Measurements from ENCODE around the gene ASIC3. TPM values are rescaled to one million over a fixed set of nuclear protein-coding genes. Genes with fewer than 3 reads are reported as not detected.

ASIC3 gene
- total and polyA plus RNA-seq, 2 experiments from 2014 or later: 0.26 to 1.1 TPM

DNA sequence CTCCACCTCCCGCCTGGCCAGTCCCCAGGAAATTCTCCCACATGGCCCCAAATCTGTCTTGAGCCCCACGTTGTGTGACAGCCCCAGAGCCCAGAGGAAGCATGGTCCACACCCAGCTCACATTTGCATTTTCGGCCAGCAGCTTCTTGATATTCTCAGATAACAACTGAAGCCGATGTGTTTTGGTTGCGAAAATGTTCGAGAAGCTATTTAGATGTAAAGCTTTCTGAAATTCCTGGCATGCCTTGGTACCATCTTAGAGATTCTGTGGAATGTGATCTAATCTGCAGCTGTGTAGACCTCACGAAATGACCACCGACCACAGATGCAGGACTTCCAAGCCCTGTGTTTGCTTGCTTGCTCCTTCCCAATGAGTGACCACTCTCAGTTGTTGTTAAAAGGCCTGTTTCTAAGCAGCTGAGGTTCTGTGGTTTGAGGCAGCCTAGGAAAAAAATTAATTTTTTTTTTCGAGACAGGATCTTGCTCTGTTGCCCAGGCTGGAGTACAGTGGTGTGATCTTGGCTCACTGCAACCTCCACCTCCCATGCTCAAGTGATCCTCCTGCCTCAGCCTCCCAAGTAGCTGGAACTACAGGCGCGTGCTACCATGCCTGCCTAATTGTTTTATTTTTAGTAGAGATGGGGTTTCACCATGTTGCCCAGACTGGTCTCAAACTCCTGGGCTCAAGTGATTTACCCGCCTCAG lies 19.9 kb downstream of the ASIC3 start:
- no peak for DNase-seq
- Histone ChIP-seq H3K9ac (no peak overlapping the region), H4K20me1 (ENCODE audit: insufficient read depth) (no peaks in the 10 kb centered on the region; the same call in 1 of the 2 replicates), H3K27me3 (replicated peaks; ENCODE audit: insufficient read depth) (no peaks in the 10 kb centered on the region), H3K36me3 (ENCODE audit: low read depth) (peaks cover 8% of the 10 kb centered on the region; the same call in 1 of the 2 replicates), H2AFZ (no peak overlapping the region), H3K9me3 (ENCODE audit: low read depth) (no peaks in the 10 kb centered on the region), H3K4me3 (no peak overlapping the region), H3K4me2 (ENCODE audit: unreplicated experiment) (no peak overlapping the region), H3K9me2 (ENCODE audit: insufficient read depth) (no peaks in the 10 kb centered on the region), H3K79me2 (ENCODE audit: insufficient read depth) (peaks cover 24% of the 10 kb centered on the region), H3F3A (ENCODE audit: insufficient read depth) (no peaks in the 10 kb centered on the region), H3K27ac (no peak overlapping the region), H3K4me1 (ENCODE audit: insufficient read depth) (peaks cover 6% of the 10 kb centered on the region)
- TF ChIP-seq EZH2 (IDR thresholded peaks at IDR 0.05; ENCODE audit: insufficient read depth, poor library complexity, severe bottlenecking) (no peak), EZH2phosphoT487 (IDR thresholded peaks at IDR 0.05; ENCODE audit: insufficient read depth, low read depth) (no peak)
- 80 to 82% methylated on average over 12 of the region's 12 CpGs for WGBS, 2 experiments (ENCODE audit: low coverage in 1 of 2, low lambda C conversion rate in 2 of 2, missing lambda C conversion rate in 2 of 2)
- in situ Hi-C loops (cut with MboI): no loop called here

DNA sequence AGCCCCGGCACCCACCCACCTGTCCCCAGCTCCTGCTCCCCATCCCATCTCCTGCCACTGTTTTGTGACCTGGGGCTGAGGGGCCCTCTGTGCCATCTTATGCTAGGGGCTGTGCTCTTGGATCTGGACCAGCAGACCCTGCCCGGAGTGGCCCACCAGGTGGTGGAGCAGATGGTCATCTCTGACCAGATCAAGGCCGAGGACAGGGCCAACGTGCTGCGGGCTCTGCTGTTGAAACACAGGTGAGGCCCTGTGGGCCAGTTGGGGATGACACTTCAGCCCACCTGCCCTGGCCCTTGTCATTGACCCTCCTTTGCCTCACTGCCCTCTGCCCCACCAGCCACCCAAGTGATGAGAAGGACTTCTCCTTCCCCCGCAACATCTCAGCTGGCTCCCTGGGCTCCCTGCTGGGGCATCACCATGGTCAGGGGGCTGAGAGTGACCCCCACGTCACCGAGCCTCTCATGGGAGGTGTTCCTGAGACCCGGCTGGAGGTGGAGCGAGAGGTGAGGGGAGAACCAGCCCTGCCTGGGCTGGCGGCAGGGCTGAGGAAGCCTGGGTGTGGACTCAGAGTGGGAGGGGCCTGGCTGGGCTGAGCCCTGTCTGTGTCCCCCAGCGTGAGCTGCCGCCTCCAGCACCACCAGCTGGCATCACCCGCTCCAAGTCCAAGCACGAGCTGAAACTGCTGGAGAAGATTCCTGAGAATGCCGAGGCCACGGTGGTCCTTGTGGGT lies 21.7 kb downstream of the ASIC3 start:
- H3K9me2 ChIP-seq (ENCODE audit: insufficient read depth): no peaks in the 10 kb centered on the region
- H3K4me2 ChIP-seq (ENCODE audit: unreplicated experiment): no peak overlapping the region
- no peaks in the 10 kb centered on the region for H3F3A ChIP-seq (ENCODE audit: insufficient read depth)
- no peak overlapping the region for H3K27ac ChIP-seq
- TF ChIP-seq EZH2 (IDR thresholded peaks at IDR 0.05; ENCODE audit: insufficient read depth, poor library complexity, severe bottlenecking) (no peak), EZH2phosphoT487 (IDR thresholded peaks at IDR 0.05; ENCODE audit: insufficient read depth, low read depth) (no peak)
- H3K79me2 ChIP-seq (ENCODE audit: insufficient read depth): peaks cover 8% of the 10 kb centered on the region
- no peak overlapping the region for H2AFZ ChIP-seq
- H3K9me3 ChIP-seq (ENCODE audit: low read depth): no peaks in the 10 kb centered on the region
- 78 to 79% methylated on average over 15 to 17 of the region's 17 CpGs for WGBS, 2 experiments (ENCODE audit: low coverage in 1 of 2, low lambda C conversion rate in 2 of 2, missing lambda C conversion rate in 2 of 2)
- H3K9ac ChIP-seq: no peak overlapping the region
- no peaks in the 10 kb centered on the region for H4K20me1 ChIP-seq (ENCODE audit: insufficient read depth)
- in situ Hi-C loops (cut with MboI): no loop called here
- H3K36me3 ChIP-seq (ENCODE audit: low read depth): peaks cover 8% of the 10 kb centered on the region; the same call in 1 of the 2 replicates
- H3K4me1 ChIP-seq (ENCODE audit: insufficient read depth): no peaks in the 10 kb centered on the region
- no peak overlapping the region for H3K4me3 ChIP-seq
- H3K27me3 ChIP-seq (replicated peaks; ENCODE audit: insufficient read depth): no peaks in the 10 kb centered on the region
- no peak for DNase-seq

DNA sequence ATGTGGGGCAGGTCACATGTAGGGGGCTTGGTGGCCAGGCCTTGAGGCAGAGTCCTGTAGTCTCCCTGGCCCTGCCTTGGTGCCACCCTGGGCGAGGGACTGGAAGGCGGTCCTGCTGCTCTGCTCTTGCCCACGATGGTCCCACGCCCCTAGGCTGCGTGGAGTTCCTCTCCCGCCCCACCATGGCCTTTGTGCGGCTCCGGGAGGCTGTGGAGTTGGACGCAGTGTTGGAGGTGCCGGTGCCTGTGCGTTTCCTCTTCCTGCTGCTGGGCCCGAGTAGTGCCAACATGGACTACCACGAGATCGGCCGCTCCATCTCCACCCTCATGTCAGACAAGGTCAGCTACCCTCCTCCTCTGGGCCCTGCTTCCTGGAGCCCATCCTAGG lies 22.2 kb downstream of the ASIC3 start:
- Histone ChIP-seq H3K9me2 (ENCODE audit: insufficient read depth) (no peaks in the 10 kb centered on the region), H3F3A (ENCODE audit: insufficient read depth) (no peaks in the 10 kb centered on the region), H3K36me3 (ENCODE audit: low read depth) (peaks cover 8% of the 10 kb centered on the region; the same call in 1 of the 2 replicates), H2AFZ (no peak overlapping the region), H3K9me3 (ENCODE audit: low read depth) (no peaks in the 10 kb centered on the region), H3K9ac (no peak overlapping the region), H3K4me2 (ENCODE audit: unreplicated experiment) (no peak overlapping the region), H3K27me3 (replicated peaks; ENCODE audit: insufficient read depth) (no peaks in the 10 kb centered on the region), H3K4me3 (no peak overlapping the region), H3K4me1 (ENCODE audit: insufficient read depth) (no peaks in the 10 kb centered on the region), H4K20me1 (ENCODE audit: insufficient read depth) (no peaks in the 10 kb centered on the region), H3K27ac (no peak overlapping the region), H3K79me2 (ENCODE audit: insufficient read depth) (peaks cover 2% of the 10 kb centered on the region; the same call in 1 of the 2 replicates)
- in situ Hi-C loops (cut with MboI): no loop called here
- DNase-seq: no peak
- 91 to 94% methylated on average over 10 to 15 of the region's 15 CpGs for WGBS, 2 experiments (ENCODE audit: low coverage in 1 of 2, low lambda C conversion rate in 2 of 2, missing lambda C conversion rate in 2 of 2)
- TF ChIP-seq EZH2phosphoT487 (IDR thresholded peaks at IDR 0.05; ENCODE audit: insufficient read depth, low read depth) (no peak), EZH2 (IDR thresholded peaks at IDR 0.05; ENCODE audit: insufficient read depth, poor library complexity, severe bottlenecking) (no peak)

DNA sequence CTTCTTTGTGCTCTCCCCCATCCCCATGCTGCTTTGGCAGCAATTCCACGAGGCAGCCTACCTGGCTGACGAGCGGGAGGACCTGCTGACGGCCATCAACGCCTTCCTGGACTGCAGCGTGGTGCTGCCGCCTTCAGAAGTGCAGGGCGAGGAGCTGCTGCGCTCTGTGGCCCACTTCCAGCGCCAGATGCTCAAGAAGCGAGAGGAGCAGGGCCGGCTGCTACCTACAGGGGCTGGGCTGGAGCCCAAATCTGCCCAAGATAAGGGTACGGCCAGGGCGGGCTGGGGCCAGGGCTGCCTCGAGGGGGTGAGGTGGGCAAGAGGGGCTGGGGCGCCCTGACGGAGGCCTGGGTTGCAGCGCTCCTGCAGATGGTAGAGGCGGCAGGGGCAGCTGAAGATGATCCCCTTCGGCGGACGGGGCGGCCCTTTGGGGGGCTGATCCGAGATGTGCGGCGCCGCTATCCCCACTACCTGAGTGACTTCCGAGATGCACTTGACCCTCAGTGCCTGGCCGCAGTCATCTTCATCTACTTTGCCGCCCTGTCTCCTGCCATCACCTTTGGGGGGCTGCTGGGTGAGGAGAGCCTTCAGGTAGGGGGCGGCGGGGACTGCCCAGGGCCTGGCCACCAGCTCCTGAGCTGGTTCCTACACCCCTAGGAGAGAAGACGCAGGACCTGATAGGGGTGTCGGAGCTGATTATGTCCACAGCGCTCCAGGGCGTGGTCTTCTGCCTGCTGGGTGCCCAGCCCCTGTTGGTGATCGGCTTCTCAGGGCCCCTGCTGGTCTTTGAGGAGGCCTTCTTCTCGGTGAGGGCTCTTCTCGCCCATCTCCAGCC lies 22.9 kb downstream of the ASIC3 start:
- Histone ChIP-seq H3K79me2 (ENCODE audit: insufficient read depth) (no peaks in the 10 kb centered on the region), H3K27ac (no peak overlapping the region), H2AFZ (no peak overlapping the region), H3K4me3 (no peak overlapping the region), H3K27me3 (replicated peaks; ENCODE audit: insufficient read depth) (no peaks in the 10 kb centered on the region), H3K9ac (no peak overlapping the region), H3K36me3 (ENCODE audit: low read depth) (peaks cover 8% of the 10 kb centered on the region; the same call in 1 of the 2 replicates), H4K20me1 (ENCODE audit: insufficient read depth) (no peaks in the 10 kb centered on the region), H3K4me2 (ENCODE audit: unreplicated experiment) (no peak overlapping the region), H3K4me1 (ENCODE audit: insufficient read depth) (no peaks in the 10 kb centered on the region), H3K9me2 (ENCODE audit: insufficient read depth) (no peaks in the 10 kb centered on the region), H3F3A (ENCODE audit: insufficient read depth) (no peaks in the 10 kb centered on the region), H3K9me3 (ENCODE audit: low read depth) (no peaks in the 10 kb centered on the region)
- in situ Hi-C loops (cut with MboI): no loop called here
- DNase-seq: no peak
- 91 to 94% methylated on average over 24 to 39 of the region's 39 CpGs for WGBS, 2 experiments (ENCODE audit: low coverage in 1 of 2, low lambda C conversion rate in 2 of 2, missing lambda C conversion rate in 2 of 2)
- no peak for TF ChIP-seq EZH2 (IDR thresholded peaks at IDR 0.05; ENCODE audit: insufficient read depth, poor library complexity, severe bottlenecking)
- no peak for TF ChIP-seq EZH2phosphoT487 (IDR thresholded peaks at IDR 0.05; ENCODE audit: insufficient read depth, low read depth)

Data from GM23248 (cell line).